C4-2B (cell line): Measurements from ENCODE around the gene DPP6.

Experiments used
- CTCF ChIP-seq: fragments of 450-650 bp; conservative IDR thresholded peaks from 2 replicates; pipeline ENCODE4 v1.5.1; 2017; ENCODE audit warnings: mild to moderate bottlenecking
- ZFX ChIP-seq: fragments of 450-650 bp; IDR thresholded peaks from 2 replicates; pipeline ENCODE4 v1.6.1; 2017

- no peak for TF ChIP-seq CTCF
- no peak for TF ChIP-seq ZFX
Measured at GRCh38 chr7:154504918-154505317, 452.7 kb downstream of the DPP6 start.
